HEK293T (cell line): ENCODE results near the gene TSSK3.

Experiments
- CTCF ChIA-PET: fragments of 350-600 bp; formaldehyde crosslinking; extraction: SDS; loops from one replicate; lab custom pipeline; 2021; ENCODE audit warnings: antibody characterized with exemption, inconsistent platforms; lab: Yijun Ruan, JAX
- POLR2A ChIA-PET: fragments of 350-600 bp; formaldehyde crosslinking; extraction: SDS; loops from one replicate; lab custom pipeline; 2020; ENCODE audit warnings: antibody characterized with exemption, inconsistent platforms; lab: Yijun Ruan, JAX
- DNase-seq: peaks from one replicate; pipeline ENCODE4 v3.0.0; 2012; ENCODE audit warnings: mixed read lengths; ENCODE audit errors: extremely low spot score
- ARNT ChIP-seq: fragments of 450-650 bp; IDR thresholded peaks from 2 replicates; pipeline ENCODE4 v1.6.1; 2017; ENCODE audit warnings: mild to moderate bottlenecking
- BHLHE40 ChIP-seq: fragments of 450-650 bp; IDR thresholded peaks from 2 replicates; pipeline ENCODE4 v1.6.1; 2016; ENCODE audit warnings: mild to moderate bottlenecking, moderate library complexity, borderline replicate concordance
- CTBP1 ChIP-seq: fragments of 450-650 bp; IDR thresholded peaks from 2 replicates; pipeline ENCODE4 v1.6.1; 2016; ENCODE audit warnings: borderline replicate concordance
- ELF4 ChIP-seq: fragments of 450-650 bp; IDR thresholded peaks from 2 replicates; pipeline ENCODE4 v1.6.1; 2017; ENCODE audit warnings: antibody characterized with exemption
- FOXA1 ChIP-seq: fragments of 450-650 bp; IDR thresholded peaks from 2 replicates; pipeline ENCODE4 v1.6.1; 2016; ENCODE audit warnings: mild to moderate bottlenecking
- FOXK2 ChIP-seq: fragments of 450-650 bp; IDR thresholded peaks from 2 replicates; pipeline ENCODE4 v1.6.1; 2016; ENCODE audit warnings: mild to moderate bottlenecking
- FOXM1 ChIP-seq: fragments of 450-650 bp; IDR thresholded peaks from 2 replicates; pipeline ENCODE4 v1.6.1; 2017; ENCODE audit warnings: mild to moderate bottlenecking, borderline replicate concordance
- HDGF ChIP-seq: fragments of 450-650 bp; IDR thresholded peaks from 2 replicates; pipeline ENCODE4 v1.6.1; 2017; ENCODE audit warnings: antibody characterized with exemption, borderline replicate concordance
- L3MBTL2 ChIP-seq: fragments of 450-650 bp; conservative IDR thresholded peaks from 2 replicates; pipeline ENCODE4 v1.6.1; 2016; ENCODE audit warnings: mild to moderate bottlenecking
- LEF1 ChIP-seq: fragments of 450-650 bp; IDR thresholded peaks from 2 replicates; pipeline ENCODE4 v1.6.1; 2017; ENCODE audit warnings: mild to moderate bottlenecking, borderline replicate concordance
- NFRKB ChIP-seq: fragments of 450-650 bp; IDR thresholded peaks from 2 replicates; pipeline ENCODE4 v1.6.1; 2016; ENCODE audit warnings: mild to moderate bottlenecking, moderate library complexity
- PKNOX1 ChIP-seq: fragments of 450-650 bp; IDR thresholded peaks from 2 replicates; pipeline ENCODE4 v1.6.1; 2016
- SP1 ChIP-seq: fragments of 450-650 bp; IDR thresholded peaks from 2 replicates; pipeline ENCODE4 v1.6.1; 2017
- SUZ12 ChIP-seq: fragments of 450-650 bp; IDR thresholded peaks from 2 replicates; pipeline ENCODE4 v1.6.1; 2016; ENCODE audit warnings: mild to moderate bottlenecking
- TARDBP ChIP-seq: fragments of 450-650 bp; IDR thresholded peaks from 2 replicates; pipeline ENCODE4 v1.6.1; 2016
- ZNF384 ChIP-seq: fragments of 450-650 bp; IDR thresholded peaks from 2 replicates; pipeline ENCODE4 v1.6.1; 2016

Gene TSSK3

GRCh38 chr1:32365445-32365844, 3.1 kb downstream of the TSSK3 start:
- DNase-seq, result no peak
- POLR2A ChIA-PET, result interaction anchor here (0.9 to 1.7 kb wide), 3 partner anchors 13 to 29 kb away, joined by 3 to 4 read pairs (median 4); partner anchors contain the start of gene BSDC1
- no peak for TF ChIP-seq ARNT
- no peak for TF ChIP-seq CTBP1
- no peak for TF ChIP-seq FOXM1
- TF ChIP-seq L3MBTL2, result no peak
- TF ChIP-seq LEF1, result no peak
- no peak for TF ChIP-seq SUZ12
- TF ChIP-seq ZNF384, result no peak
- no peak for TF ChIP-seq ELF4
- no peak for TF ChIP-seq PKNOX1
- no peak for TF ChIP-seq BHLHE40
- TF ChIP-seq SP1, result no peak
- no peak for TF ChIP-seq NFRKB
- no peak for TF ChIP-seq FOXK2
- TF ChIP-seq FOXA1, result no peak
- no peak for TF ChIP-seq TARDBP
- CTCF ChIA-PET, result no interaction called here

DNA sequence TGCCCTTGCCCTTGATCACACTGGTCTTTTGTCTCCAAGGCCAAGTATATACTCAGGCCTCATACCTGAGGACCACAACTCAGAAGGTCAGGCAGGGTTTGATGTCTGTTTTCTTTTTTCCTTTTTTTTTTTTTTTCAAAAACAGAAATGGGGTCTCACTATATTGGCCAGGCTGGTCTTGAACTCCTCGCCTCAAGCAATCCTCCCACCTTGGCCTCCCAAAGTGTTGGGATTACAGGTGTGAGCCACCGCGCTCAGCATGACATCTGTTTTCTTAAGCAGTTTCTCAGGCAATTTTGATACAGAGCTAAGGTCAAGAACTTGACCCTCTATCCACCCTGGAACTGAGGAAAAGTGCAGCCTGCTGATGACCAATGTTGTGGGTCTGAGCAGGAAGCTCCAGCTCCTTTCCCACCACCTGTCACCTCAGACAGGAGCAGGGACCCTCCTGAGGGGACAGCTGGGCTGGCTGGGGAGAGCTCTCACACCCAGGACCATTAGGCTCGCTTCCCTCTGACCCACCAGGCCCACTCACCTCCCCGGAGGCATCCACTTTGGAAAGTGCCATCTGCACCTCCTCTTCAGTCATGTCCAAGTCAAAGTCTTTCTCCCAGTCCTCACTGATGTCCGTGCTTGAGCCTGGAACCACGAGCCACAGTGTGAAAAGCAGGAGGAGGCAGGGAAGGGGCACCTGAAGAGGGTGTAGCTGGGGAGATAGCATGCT, 5.7 kb downstream of the TSSK3 start:
- POLR2A ChIA-PET, result interaction anchor here (1.0 to 1.4 kb wide), 3 partner anchors 11 to 26 kb away, joined by 4 to 5 read pairs (median 4); partner anchors contain the start of gene BSDC1
- TF ChIP-seq NFRKB (no peak), CTBP1 (no peak), TARDBP (no peak), FOXM1 (no peak), ZNF384 (no peak), FOXK2 (no peak), PKNOX1 (no peak), ARNT (no peak), BHLHE40 (no peak), L3MBTL2 (no peak), FOXA1 (no peak), ELF4 (no peak)
- CTCF ChIA-PET, result interaction anchor here (0.6 kb wide), 1 partner anchor 81 kb away, joined by 3 read pairs; no protein-coding TSS in a partner anchor
- DNase-seq, result no peak

- no peak for DNase-seq
- POLR2A ChIA-PET, result interaction anchor here (1.5 kb wide), 1 partner anchor 22 kb away, joined by 6 read pairs; the partner anchor contains the start of gene BSDC1
These were observed 9.9 kb downstream of the TSSK3 start for GRCh38 chr1:32372149-32372756.

GRCh38 chr1:32373996-32374592, 11.8 kb downstream of the TSSK3 start:
- POLR2A ChIA-PET, result no interaction called here
- DNase-seq, result no peak
- CTCF ChIA-PET, result no interaction called here
- TF ChIP-seq LEF1, result no peak
- TF ChIP-seq PKNOX1, result no peak
- no peak for TF ChIP-seq ELF4
- no peak for TF ChIP-seq CTBP1
- TF ChIP-seq FOXM1, result no peak
- TF ChIP-seq FOXA1, result no peak
- TF ChIP-seq SUZ12, result no peak
- TF ChIP-seq ARNT, result no peak
- TF ChIP-seq BHLHE40, result no peak
- no peak for TF ChIP-seq NFRKB
- no peak for TF ChIP-seq L3MBTL2
- no peak for TF ChIP-seq SP1
- TF ChIP-seq TARDBP, result no peak

More at GRCh38 chr1:32372149-32372756, 9.9 kb downstream of the TSSK3 start:
- CTCF ChIA-PET, result interaction anchor here (1.0 kb wide), 1 partner anchor 157 kb away, joined by 4 read pairs; no protein-coding TSS in a partner anchor
- no peak for TF ChIP-seq SUZ12
- no peak for TF ChIP-seq CTBP1
- no peak for TF ChIP-seq ELF4
- TF ChIP-seq FOXM1, result no peak
- no peak for TF ChIP-seq NFRKB
- TF ChIP-seq LEF1, result no peak
- no peak for TF ChIP-seq PKNOX1
- no peak for TF ChIP-seq ARNT
- TF ChIP-seq FOXA1, result no peak
- no peak for TF ChIP-seq SP1
- no peak for TF ChIP-seq TARDBP
- no peak for TF ChIP-seq FOXK2
- TF ChIP-seq ZNF384, result no peak
- no peak for TF ChIP-seq L3MBTL2
- TF ChIP-seq BHLHE40, result no peak
- no peak for TF ChIP-seq HDGF

DNA sequence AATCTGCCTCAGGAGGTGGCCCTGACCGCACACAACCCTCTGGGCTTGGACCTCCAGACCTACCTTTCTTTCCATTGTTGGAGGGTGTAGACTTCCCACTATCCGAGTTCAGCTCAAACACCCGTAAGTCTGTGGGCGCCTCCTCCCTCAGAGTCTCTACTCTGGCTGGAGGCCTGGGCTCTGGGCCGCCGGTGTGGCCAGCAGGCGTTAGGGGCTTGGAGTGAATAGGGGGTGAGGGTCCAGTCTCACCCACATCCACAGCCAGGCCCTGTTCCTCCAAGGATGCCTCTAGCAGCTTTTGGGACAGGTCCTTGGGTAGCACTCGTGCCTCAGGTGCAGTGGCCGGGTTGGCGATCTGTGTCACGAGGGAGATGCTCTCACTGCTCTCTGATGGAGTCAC, 13.9 kb downstream of the TSSK3 start:
- TF ChIP-seq HDGF (no peak), ZNF384 (no peak), FOXM1 (no peak), PKNOX1 (no peak), LEF1 (no peak), L3MBTL2 (no peak), FOXK2 (no peak), NFRKB (no peak), ARNT (no peak)
- DNase-seq, result no peak
- POLR2A ChIA-PET, result interaction anchor here (1.4 kb wide), 1 partner anchor 18 kb away, joined by 7 read pairs; the partner anchor contains the start of gene BSDC1
- CTCF ChIA-PET, result no interaction called here
